ENCODE results near the gene PAPPA.

Gene PAPPA

GRCh38 chr9:116318468-116319374, 165.1 kb downstream of the PAPPA start:
- POLR2A ChIA-PET, result no interaction called here
- no peak overlapping the region for H3K4me3 ChIP-seq (ENCODE audit: low read depth, low read length)
- no peak overlapping the region for H3K27ac ChIP-seq (ENCODE audit: extremely low read depth, low read depth, low read length)
- no peaks in the 10 kb centered on the region for H3K4me1 ChIP-seq (ENCODE audit: control insufficient read depth, insufficient read depth, low read length)
- TF ChIP-seq CTCF (tag by site-specific recombination; IDR thresholded peaks at IDR 0.05) (no peak), ZNF398 (tag by site-specific recombination; IDR thresholded peaks at IDR 0.05) (no peak), ZSCAN23 (tag by site-specific recombination; IDR thresholded peaks at IDR 0.05) (no peak), ZNF175 (tag by site-specific recombination; IDR thresholded peaks at IDR 0.05) (no peak), SCRT2 (tag by site-specific recombination; IDR thresholded peaks at IDR 0.05) (no peak), ZNF391 (tag by site-specific recombination; IDR thresholded peaks at IDR 0.05; ENCODE audit: borderline replicate concordance, low read depth) (no peak)
- CTCF ChIA-PET, result no interaction called here
- no peaks in the 10 kb centered on the region for H3K36me3 ChIP-seq (ENCODE audit: control insufficient read depth in 2 of 2, insufficient read depth in 1 of 2, low read length in 2 of 2)
- no peaks in the 10 kb centered on the region for H3K9me3 ChIP-seq (ENCODE audit: control insufficient read depth, insufficient read depth, low read depth, low read length)

- ChIA-PET POLR2A (no interaction called here), CTCF (no interaction called here)
- Histone ChIP-seq H3K27ac (ENCODE audit: extremely low read depth, low read depth, low read length) (no peak overlapping the region), H3K36me3 (ENCODE audit: control insufficient read depth in 2 of 2, insufficient read depth in 1 of 2, low read length in 2 of 2) (no peaks in the 10 kb centered on the region), H3K4me1 (ENCODE audit: control insufficient read depth, insufficient read depth, low read length) (no peaks in the 10 kb centered on the region), H3K9me3 (ENCODE audit: control insufficient read depth, insufficient read depth, low read depth, low read length) (no peaks in the 10 kb centered on the region), H3K4me3 (ENCODE audit: low read depth, low read length) (no peak overlapping the region)
- TF ChIP-seq ZNF112 (tag by site-specific recombination; IDR thresholded peaks at IDR 0.05), result no peak
- TF ChIP-seq ZNF175 (tag by site-specific recombination; IDR thresholded peaks at IDR 0.05), result no peak
- TF ChIP-seq, protein P1, sequence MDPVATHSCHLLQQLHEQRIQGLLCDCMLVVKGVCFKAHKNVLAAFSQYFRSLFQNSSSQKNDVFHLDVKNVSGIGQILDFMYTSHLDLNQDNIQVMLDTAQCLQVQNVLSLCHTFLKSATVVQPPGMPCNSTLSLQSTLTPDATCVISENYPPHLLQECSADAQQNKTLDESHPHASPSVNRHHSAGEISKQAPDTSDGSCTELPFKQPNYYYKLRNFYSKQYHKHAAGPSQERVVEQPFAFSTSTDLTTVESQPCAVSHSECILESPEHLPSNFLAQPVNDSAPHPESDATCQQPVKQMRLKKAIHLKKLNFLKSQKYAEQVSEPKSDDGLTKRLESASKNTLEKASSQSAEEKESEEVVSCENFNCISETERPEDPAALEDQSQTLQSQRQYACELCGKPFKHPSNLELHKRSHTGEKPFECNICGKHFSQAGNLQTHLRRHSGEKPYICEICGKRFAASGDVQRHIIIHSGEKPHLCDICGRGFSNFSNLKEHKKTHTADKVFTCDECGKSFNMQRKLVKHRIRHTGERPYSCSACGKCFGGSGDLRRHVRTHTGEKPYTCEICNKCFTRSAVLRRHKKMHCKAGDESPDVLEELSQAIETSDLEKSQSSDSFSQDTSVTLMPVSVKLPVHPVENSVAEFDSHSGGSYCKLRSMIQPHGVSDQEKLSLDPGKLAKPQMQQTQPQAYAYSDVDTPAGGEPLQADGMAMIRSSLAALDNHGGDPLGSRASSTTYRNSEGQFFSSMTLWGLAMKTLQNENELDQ (tag by site-specific recombination; IDR thresholded peaks at IDR 0.05; ENCODE audit: low read depth), result no peak
- TF ChIP-seq, protein P2, sequence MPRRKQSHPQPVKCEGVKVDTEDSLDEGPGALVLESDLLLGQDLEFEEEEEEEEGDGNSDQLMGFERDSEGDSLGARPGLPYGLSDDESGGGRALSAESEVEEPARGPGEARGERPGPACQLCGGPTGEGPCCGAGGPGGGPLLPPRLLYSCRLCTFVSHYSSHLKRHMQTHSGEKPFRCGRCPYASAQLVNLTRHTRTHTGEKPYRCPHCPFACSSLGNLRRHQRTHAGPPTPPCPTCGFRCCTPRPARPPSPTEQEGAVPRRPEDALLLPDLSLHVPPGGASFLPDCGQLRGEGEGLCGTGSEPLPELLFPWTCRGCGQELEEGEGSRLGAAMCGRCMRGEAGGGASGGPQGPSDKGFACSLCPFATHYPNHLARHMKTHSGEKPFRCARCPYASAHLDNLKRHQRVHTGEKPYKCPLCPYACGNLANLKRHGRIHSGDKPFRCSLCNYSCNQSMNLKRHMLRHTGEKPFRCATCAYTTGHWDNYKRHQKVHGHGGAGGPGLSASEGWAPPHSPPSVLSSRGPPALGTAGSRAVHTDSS (tag by site-specific recombination; IDR thresholded peaks at IDR 0.05), result no peak
- TF ChIP-seq ZNF341 (tag by site-specific recombination; IDR thresholded peaks at IDR 0.05; ENCODE audit: low read depth), result no peak
- no peak for TF ChIP-seq ZNF658 (tag by site-specific recombination; IDR thresholded peaks at IDR 0.05)
- TF ChIP-seq MEIS1 (CRISPR knock-in tag; IDR thresholded peaks at IDR 0.05; ENCODE audit: borderline replicate concordance), result no peak
- TF ChIP-seq WT1 (tag by site-specific recombination; IDR thresholded peaks at IDR 0.05), result no peak
- TF ChIP-seq ZNF362 (tag by site-specific recombination; IDR thresholded peaks at IDR 0.05), result no peak
These were observed 165.9 kb downstream of the PAPPA start for GRCh38 chr9:116319480-116319879.

Measured in HEK293 (cell line).